H1 (cell line): ENCODE data around the gene NBEA. TPM values are rescaled to one million over a fixed set of nuclear protein-coding genes. Genes with fewer than 3 reads are reported as not detected.

Experiments
- CTCF ChIA-PET: fragments of 300-600 bp; sonication (Branson Sonifier 250); formaldehyde crosslinking; loops from one replicate; lab custom pipeline; 2021; ENCODE audit not compliant: partially characterized antibody; lab: Charles Lee
- POLR2A ChIA-PET: fragments of 300-600 bp; sonication (Branson Sonifier 250); formaldehyde crosslinking; loops from one replicate; lab custom pipeline; 2021; ENCODE audit warnings: inconsistent platforms; ENCODE audit not compliant: partially characterized antibody; lab: Charles Lee
- DNase-seq, 2 experiments: peaks; one replicate each; pipeline versions ENCODE4 v3.0.0 to v3.0.0-alpha.2; 2010 to 2022; ENCODE audit warnings: low spot score in 2 of 2, low read depth in 1 of 2, mixed read lengths in 1 of 2
- FAIRE-seq: peaks from 2 replicates; lab custom pipeline; 2011; peaks lifted over from hg19 to GRCh38; lab: Jason Lieb, UNC
- H2AFZ ChIP-seq: 2 replicates; pipeline ENCODE4 v1.8.1; 2012; ENCODE audit warnings: low read length, inconsistent platforms
- H2AK5ac ChIP-seq: 2 replicates; pipeline ENCODE4 v1.6.1; 2013; ENCODE audit warnings: low read depth, low read length
- H2BK120ac ChIP-seq: replicated peaks from 2 replicates; pipeline ENCODE3; 2013; ENCODE audit warnings: low read depth, low read length, inconsistent platforms
- H2BK12ac ChIP-seq: 2 replicates; pipeline ENCODE4 v1.6.1; 2013; ENCODE audit warnings: low read depth, low read length
- H2BK15ac ChIP-seq: 2 replicates; pipeline ENCODE4 v1.6.1; 2013; ENCODE audit warnings: low read length
- H2BK20ac ChIP-seq: 2 replicates; pipeline ENCODE4 v1.6.1; 2013; ENCODE audit warnings: low read length
- H2BK5ac ChIP-seq: 2 replicates; pipeline ENCODE4 v1.6.1; 2013; ENCODE audit warnings: low read depth, low read length
- H3K14ac ChIP-seq: 2 replicates; pipeline ENCODE4 v1.6.1; 2013; ENCODE audit warnings: inconsistent platforms; ENCODE audit not compliant: insufficient read length
- H3K18ac ChIP-seq: 2 replicates; pipeline ENCODE4 v1.6.1; 2013; ENCODE audit warnings: low read length; ENCODE audit errors: extremely low read depth
- H3K23ac ChIP-seq: 2 replicates; pipeline ENCODE4 v1.6.1; 2013; ENCODE audit warnings: inconsistent platforms; ENCODE audit not compliant: insufficient read length
- H3K23me2 ChIP-seq: 2 replicates; pipeline ENCODE4 v1.6.1; 2013; ENCODE audit warnings: low read depth, low read length
- H3K27ac ChIP-seq: 2 replicates; pipeline ENCODE4 v1.6.1; 2011; ENCODE audit warnings: low read depth, low read length, inconsistent platforms
- H3K27me3 ChIP-seq, 4 experiments: replicated peaks in 1 of 4; 1 replicate in 1 of 4; 2 replicates in 3 of 4; pipeline versions ENCODE4 v1.6.1 to v1.8.1; 2011 to 2013; ENCODE audit warnings: low read length in 3 of 4, mild to moderate bottlenecking in 3 of 4, inconsistent platforms in 2 of 4, mixed read lengths in 2 of 4, moderate library complexity in 1 of 4; ENCODE audit not compliant: control insufficient read depth in 3 of 4, insufficient read depth in 3 of 4; ENCODE audit errors: extremely low read depth in 1 of 4
- H3K36me3 ChIP-seq, 4 experiments: 2 replicates each; pipeline versions ENCODE4 v1.6.1 to v1.8.1; 2011 to 2013; ENCODE audit warnings: mild to moderate bottlenecking in 4 of 4, low read length in 3 of 4, moderate library complexity in 2 of 4, control low read depth in 1 of 4, inconsistent platforms in 1 of 4; ENCODE audit not compliant: insufficient read depth in 4 of 4, control insufficient read depth in 2 of 4
- H3K4ac ChIP-seq: replicated peaks from 2 replicates; pipeline ENCODE3; 2013; ENCODE audit warnings: low read length, low read depth, mixed read lengths, inconsistent platforms; ENCODE audit not compliant: insufficient read length
- H3K4me1 ChIP-seq, 4 experiments: replicated peaks in 1 of 4; 1 replicate in 1 of 4; 2 replicates in 3 of 4; pipeline versions ENCODE4 v1.6.1 to v1.8.1; 2011 to 2013; ENCODE audit warnings: low read length in 3 of 4, inconsistent platforms in 2 of 4, mixed read lengths in 1 of 4; ENCODE audit not compliant: insufficient read depth in 4 of 4, control insufficient read depth in 3 of 4
- H3K4me2 ChIP-seq, 2 experiments: 2 replicates each; pipeline versions ENCODE4 v1.6.1 to v1.8.1; 2011 to 2013; ENCODE audit warnings: low read depth in 2 of 2, low read length in 2 of 2, control low read depth in 1 of 2, inconsistent platforms in 1 of 2, mild to moderate bottlenecking in 1 of 2; ENCODE audit not compliant: insufficient read depth in 1 of 2
- H3K4me3 ChIP-seq, 4 experiments: fragments of 200-600, 300-600 bp in 1 of 4; sonication (generic), shearing (Covaris generic), sonication (Bioruptor Twin) in 1 of 4; 2 replicates each; pipeline versions ENCODE4 v1.5.1 to v1.8.1; 2011 to 2016; ENCODE audit warnings: low read length in 4 of 4, low read depth in 3 of 4, control low read depth in 2 of 4, inconsistent platforms in 2 of 4, mild to moderate bottlenecking in 2 of 4, mixed read lengths in 1 of 4, moderate library complexity in 1 of 4; ENCODE audit not compliant: insufficient read depth in 2 of 4; ENCODE audit errors: extremely low read depth in 1 of 4
- H3K56ac ChIP-seq: replicated peaks from 2 replicates; pipeline ENCODE3; 2013; ENCODE audit warnings: low read depth, mild to moderate bottlenecking, mixed read lengths, low read length, inconsistent platforms; ENCODE audit not compliant: insufficient read length
- H3K79me1 ChIP-seq: 2 replicates; pipeline ENCODE4 v1.6.1; 2013; ENCODE audit warnings: low read depth, low read length, control low read depth
- H3K79me2 ChIP-seq, 2 experiments: 2 replicates each; pipeline versions ENCODE4 v1.6.1 to v1.8.1; 2012 to 2013; ENCODE audit warnings: low read length in 2 of 2, mild to moderate bottlenecking in 2 of 2, inconsistent platforms in 1 of 2; ENCODE audit not compliant: insufficient read depth in 2 of 2, control insufficient read depth in 1 of 2
- H3K9ac ChIP-seq, 4 experiments: replicated peaks in 1 of 4; 1 replicate in 1 of 4; 2 replicates in 3 of 4; pipeline versions ENCODE4 v1.6.1 to v1.8.1; 2011 to 2013; ENCODE audit warnings: low read depth in 3 of 4, low read length in 3 of 4, control low read depth in 2 of 4, mild to moderate bottlenecking in 2 of 4, moderate library complexity in 2 of 4, inconsistent platforms in 1 of 4; ENCODE audit errors: extremely low read depth in 1 of 4
- H3K9me3 ChIP-seq, 2 experiments: 2 replicates each; pipeline versions ENCODE4 v1.6.1 to v1.8.1; 2012 to 2013; ENCODE audit warnings: mild to moderate bottlenecking in 2 of 2, moderate library complexity in 2 of 2, control low read depth in 1 of 2, inconsistent platforms in 1 of 2, low read depth in 1 of 2, low read length in 1 of 2, mixed read lengths in 1 of 2; ENCODE audit not compliant: insufficient read depth in 2 of 2
- H4K20me1 ChIP-seq, 2 experiments: replicated peaks in 1 of 2; 2 replicates each; pipeline versions ENCODE3 to v1.8.1; 2011 to 2013; ENCODE audit warnings: inconsistent platforms in 2 of 2, low read length in 2 of 2, mild to moderate bottlenecking in 1 of 2; ENCODE audit not compliant: insufficient read depth in 2 of 2, control insufficient read depth in 1 of 2
- H4K5ac ChIP-seq: 2 replicates; pipeline ENCODE4 v1.6.1; 2013; ENCODE audit warnings: low read length, low read depth, mixed read lengths, inconsistent platforms; ENCODE audit not compliant: insufficient read length
- H4K8ac ChIP-seq: 2 replicates; pipeline ENCODE4 v1.8.0; 2013; ENCODE audit warnings: mild to moderate bottlenecking, moderate library complexity, low read length, inconsistent platforms; ENCODE audit not compliant: insufficient read depth; ENCODE audit errors: extremely low read depth
- H4K91ac ChIP-seq: replicated peaks from 2 replicates; pipeline ENCODE3; 2013; ENCODE audit warnings: low read length, mixed read lengths, inconsistent platforms; ENCODE audit not compliant: insufficient read length
- ASH2L ChIP-seq: fragments of 200-600, 300-600 bp; sonication (generic); IDR thresholded peaks from one replicate; pipeline ENCODE4 v1.7.1; 2017; ENCODE audit warnings: low read length
- BACH1 ChIP-seq: IDR thresholded peaks from 2 replicates; pipeline ENCODE4 v1.6.1; 2012; ENCODE audit warnings: low read length, improper control_type of control experiment
- CREB1 ChIP-seq: IDR thresholded peaks from 2 replicates; pipeline ENCODE4 v1.6.1; 2012; ENCODE audit warnings: inconsistent platforms
- E2F6 ChIP-seq: IDR thresholded peaks from 2 replicates; pipeline ENCODE4 v1.6.1; 2012; ENCODE audit warnings: inconsistent platforms
- EP300 ChIP-seq, 2 experiments: IDR thresholded peaks; 1 replicate in 1 of 2; 2 replicates in 1 of 2; pipeline ENCODE4 v1.6.1; 2011 to 2012; ENCODE audit warnings: low read depth in 2 of 2, low read length in 2 of 2, mild to moderate bottlenecking in 2 of 2, borderline replicate concordance in 1 of 2, inconsistent platforms in 1 of 2, moderate library complexity in 1 of 2
- EZH2 ChIP-seq: fragments of 200-600 bp; sonication (generic); IDR thresholded peaks from 2 replicates; pipeline ENCODE4 v1.7.1; 2012; ENCODE audit warnings: low read depth, mild to moderate bottlenecking, moderate library complexity, low read length, inconsistent platforms; ENCODE audit not compliant: severe bottlenecking
- GTF2F1 ChIP-seq: IDR thresholded peaks from 2 replicates; pipeline ENCODE4 v1.6.1; 2012; ENCODE audit warnings: low read depth, low read length, improper control_type of control experiment, borderline replicate concordance
- HDAC2 ChIP-seq, 2 experiments: fragments of 300-600 bp in 1 of 2; sonication (generic) in 1 of 2; IDR thresholded peaks; 2 replicates each; pipeline ENCODE4 v1.6.1; 2011 to 2012; ENCODE audit warnings: low read depth in 2 of 2, low read length in 2 of 2, mild to moderate bottlenecking in 2 of 2, moderate library complexity in 2 of 2, borderline replicate concordance in 1 of 2, inconsistent platforms in 1 of 2
- MAX ChIP-seq: IDR thresholded peaks from 2 replicates; pipeline ENCODE4 v1.6.1; 2012; ENCODE audit warnings: inconsistent platforms
- NANOG ChIP-seq: IDR thresholded peaks from 2 replicates; pipeline ENCODE4 v1.6.1; 2011; ENCODE audit warnings: low read length, low read depth, mild to moderate bottlenecking, inconsistent platforms; ENCODE audit not compliant: insufficient read depth, poor library complexity, severe bottlenecking
- RFX5 ChIP-seq: IDR thresholded peaks from 2 replicates; pipeline ENCODE4 v1.6.1; 2011; ENCODE audit warnings: low read depth, low read length, improper control_type of control experiment, borderline replicate concordance
- SRF ChIP-seq: IDR thresholded peaks from 2 replicates; pipeline ENCODE4 v1.6.1; 2011; ENCODE audit warnings: mild to moderate bottlenecking, low read depth, low read length, moderate library complexity
- TBP ChIP-seq: IDR thresholded peaks from 2 replicates; pipeline ENCODE4 v1.6.1; 2011; ENCODE audit warnings: low read depth, low read length, improper control_type of control experiment
- ZNF274 ChIP-seq: IDR thresholded peaks from 2 replicates; pipeline ENCODE4 v1.7.0; 2012; ENCODE audit warnings: low read length, borderline replicate concordance; ENCODE audit errors: extremely low read depth
- WGBS, 2 experiments: shearing (Covaris generic) in 1 of 2; methylation state at CpG; one replicate each; pipeline versions ENCODE4 v1.1.6 to v1.1.7; 2013 to 2015; ENCODE audit warnings: low lambda C conversion rate in 2 of 2, mixed read lengths in 2 of 2, inconsistent platforms in 1 of 2, low coverage in 1 of 2, missing lambda C conversion rate in 1 of 2; ENCODE audit not compliant: insufficient replicate concordance in 2 of 2, insufficient coverage in 1 of 2, insufficient read length in 1 of 2; ENCODE audit errors: extremely low coverage in 1 of 2, missing lambda C conversion rate in 1 of 2; 5-methylcytosine and 5-hydroxymethylcytosine counted together
- polyA plus RNA-seq, 7 experiments: library from polyadenylated mRNA; depleted of rRNA in 3 of 7; stranded (reverse) in 5 of 7; unstranded in 2 of 7; fragments of >200 nt in 5 of 7; fragments of 200-250 nt in 2 of 7; gene quantifications; 1 replicate in 5 of 7; 2 replicates in 1 of 7; 4 replicates in 1 of 7; pipeline versions ENCODE4 v1.2.1 to v1.2.3, GENCODE V29; 2011 to 2013; ENCODE audit warnings: missing spikeins in 2 of 7, mixed read lengths in 2 of 7
- total RNA-seq: library from RNA; stranded (reverse); fragmentation: NEBNext Ultra II Directional; extraction: Animal tissue kit (Norgen Biotek cat#: 25700); gene quantifications from 2 replicates; pipeline ENCODE4 v1.2.1, GENCODE V29; 2021

Gene NBEA
- total and polyA plus RNA-seq, 2 of the 8 experiments (the other 6 are each of a cell fraction or from before 2014, with no cell fraction given), result 14.2 to 21.5 TPM

- 86% methylated on average over 1 of the region's 1 CpG; no CpG with 5 or more reads in 1 of the 2 experiments for WGBS, 2 experiments
- POLR2A ChIA-PET, result no interaction called here
- no peak for FAIRE-seq
- TF ChIP-seq MAX (no peak), ASH2L (no peak), EP300 (IDR thresholded peaks at IDR 0.05; ENCODE audit: borderline replicate concordance in 1 of 2, low read depth in 2 of 2, low read length in 2 of 2) (no peak), ZNF274 (no peak), SRF (no peak), EZH2 (no peak), TBP (no peak), E2F6 (no peak), HDAC2 (IDR thresholded peaks at IDR 0.05; ENCODE audit: borderline replicate concordance in 1 of 2, low read depth in 2 of 2, low read length in 2 of 2) (no peak), BACH1 (no peak), RFX5 (no peak), NANOG (no peak), CREB1 (no peak), GTF2F1 (no peak)
Observed at GRCh38 chr13:35354882-35355281, 412.8 kb downstream of the NBEA start.

More at GRCh38 chr13:35354882-35355281, 412.8 kb downstream of the NBEA start:
- H3K9me3 ChIP-seq, result no peaks in the 10 kb centered on the region
- H4K8ac ChIP-seq, result no peak overlapping the region
- H2BK15ac ChIP-seq, result no peak overlapping the region
- H4K20me1 ChIP-seq, result no peaks in the 10 kb centered on the region
- CTCF ChIA-PET, result no interaction called here
- H2AK5ac ChIP-seq, result no peak overlapping the region
- no peak overlapping the region for H3K18ac ChIP-seq
- H2BK12ac ChIP-seq, result no peak overlapping the region
- no peak overlapping the region for H2BK120ac ChIP-seq
- no peak overlapping the region for H4K5ac ChIP-seq
- H3K36me3 ChIP-seq, result no peaks in the 10 kb centered on the region
- no peak overlapping the region for H3K4me2 ChIP-seq
- no peak overlapping the region for H4K91ac ChIP-seq
- H3K4ac ChIP-seq, result no peak overlapping the region
- H3K23ac ChIP-seq, result no peak overlapping the region
- no peaks in the 10 kb centered on the region for H3K4me1 ChIP-seq
- H3K27me3 ChIP-seq, result no peaks in the 10 kb centered on the region
- no peak overlapping the region for H3K27ac ChIP-seq
- no peaks in the 10 kb centered on the region for H3K79me1 ChIP-seq
- H3K23me2 ChIP-seq, result no peaks in the 10 kb centered on the region; the same call in 1 of the 2 replicates
- no peak overlapping the region for H3K9ac ChIP-seq
- no peak overlapping the region for H2AFZ ChIP-seq
- H3K4me3 ChIP-seq, result no peak overlapping the region
- H2BK20ac ChIP-seq, result no peak overlapping the region
- H3K79me2 ChIP-seq, result no peaks in the 10 kb centered on the region
- DNase-seq, result no peak
- H3K14ac ChIP-seq, result no peak overlapping the region
- H2BK5ac ChIP-seq, result no peak overlapping the region
- H3K56ac ChIP-seq, result no peak overlapping the region
